H1 (cell line): Measurements from ENCODE around the gene DYNC2I2. TPM values are rescaled to one million over a fixed set of nuclear protein-coding genes. Genes with fewer than 3 reads are reported as not detected.

Experiments used
- CTCF ChIA-PET: fragments of 300-600 bp; sonication (Branson Sonifier 250); formaldehyde crosslinking; loops from one replicate; lab custom pipeline; 2021; ENCODE audit not compliant: partially characterized antibody; lab: Charles Lee
- POLR2A ChIA-PET: fragments of 300-600 bp; sonication (Branson Sonifier 250); formaldehyde crosslinking; loops from one replicate; lab custom pipeline; 2021; ENCODE audit warnings: inconsistent platforms; ENCODE audit not compliant: partially characterized antibody; lab: Charles Lee
- DNase-seq, 2 experiments: peaks; one replicate each; pipeline versions ENCODE4 v3.0.0 to v3.0.0-alpha.2; 2010 to 2022; ENCODE audit warnings: low spot score in 2 of 2, low read depth in 1 of 2, mixed read lengths in 1 of 2
- FAIRE-seq: peaks from 2 replicates; lab custom pipeline; 2011; peaks lifted over from hg19 to GRCh38; lab: Jason Lieb, UNC
- H2AFZ ChIP-seq: 2 replicates; pipeline ENCODE4 v1.8.1; 2012; ENCODE audit warnings: low read length, inconsistent platforms
- H2AK5ac ChIP-seq: 2 replicates; pipeline ENCODE4 v1.6.1; 2013; ENCODE audit warnings: low read depth, low read length
- H2BK120ac ChIP-seq: replicated peaks from 2 replicates; pipeline ENCODE3; 2013; ENCODE audit warnings: low read depth, low read length, inconsistent platforms
- H2BK12ac ChIP-seq: 2 replicates; pipeline ENCODE4 v1.6.1; 2013; ENCODE audit warnings: low read depth, low read length
- H2BK15ac ChIP-seq: 2 replicates; pipeline ENCODE4 v1.6.1; 2013; ENCODE audit warnings: low read length
- H2BK20ac ChIP-seq: 2 replicates; pipeline ENCODE4 v1.6.1; 2013; ENCODE audit warnings: low read length
- H2BK5ac ChIP-seq: 2 replicates; pipeline ENCODE4 v1.6.1; 2013; ENCODE audit warnings: low read depth, low read length
- H3K14ac ChIP-seq: 2 replicates; pipeline ENCODE4 v1.6.1; 2013; ENCODE audit warnings: inconsistent platforms; ENCODE audit not compliant: insufficient read length
- H3K18ac ChIP-seq: 2 replicates; pipeline ENCODE4 v1.6.1; 2013; ENCODE audit warnings: low read length; ENCODE audit errors: extremely low read depth
- H3K23ac ChIP-seq: 2 replicates; pipeline ENCODE4 v1.6.1; 2013; ENCODE audit warnings: inconsistent platforms; ENCODE audit not compliant: insufficient read length
- H3K23me2 ChIP-seq: 2 replicates; pipeline ENCODE4 v1.6.1; 2013; ENCODE audit warnings: low read depth, low read length
- H3K27ac ChIP-seq: 2 replicates; pipeline ENCODE4 v1.6.1; 2011; ENCODE audit warnings: low read depth, low read length, inconsistent platforms
- H3K27me3 ChIP-seq, 4 experiments: replicated peaks in 1 of 4; 1 replicate in 1 of 4; 2 replicates in 3 of 4; pipeline versions ENCODE4 v1.6.1 to v1.8.1; 2011 to 2013; ENCODE audit warnings: low read length in 3 of 4, mild to moderate bottlenecking in 3 of 4, inconsistent platforms in 2 of 4, mixed read lengths in 2 of 4, moderate library complexity in 1 of 4; ENCODE audit not compliant: control insufficient read depth in 3 of 4, insufficient read depth in 3 of 4; ENCODE audit errors: extremely low read depth in 1 of 4
- H3K36me3 ChIP-seq, 4 experiments: 2 replicates each; pipeline versions ENCODE4 v1.6.1 to v1.8.1; 2011 to 2013; ENCODE audit warnings: mild to moderate bottlenecking in 4 of 4, low read length in 3 of 4, moderate library complexity in 2 of 4, control low read depth in 1 of 4, inconsistent platforms in 1 of 4; ENCODE audit not compliant: insufficient read depth in 4 of 4, control insufficient read depth in 2 of 4
- H3K4ac ChIP-seq: replicated peaks from 2 replicates; pipeline ENCODE3; 2013; ENCODE audit warnings: low read length, low read depth, mixed read lengths, inconsistent platforms; ENCODE audit not compliant: insufficient read length
- H3K4me1 ChIP-seq, 4 experiments: replicated peaks in 1 of 4; 1 replicate in 1 of 4; 2 replicates in 3 of 4; pipeline versions ENCODE4 v1.6.1 to v1.8.1; 2011 to 2013; ENCODE audit warnings: low read length in 3 of 4, inconsistent platforms in 2 of 4, mixed read lengths in 1 of 4; ENCODE audit not compliant: insufficient read depth in 4 of 4, control insufficient read depth in 3 of 4
- H3K4me2 ChIP-seq, 2 experiments: 2 replicates each; pipeline versions ENCODE4 v1.6.1 to v1.8.1; 2011 to 2013; ENCODE audit warnings: low read depth in 2 of 2, low read length in 2 of 2, control low read depth in 1 of 2, inconsistent platforms in 1 of 2, mild to moderate bottlenecking in 1 of 2; ENCODE audit not compliant: insufficient read depth in 1 of 2
- H3K4me3 ChIP-seq, 4 experiments: fragments of 200-600, 300-600 bp in 1 of 4; sonication (generic), shearing (Covaris generic), sonication (Bioruptor Twin) in 1 of 4; 2 replicates each; pipeline versions ENCODE4 v1.5.1 to v1.8.1; 2011 to 2016; ENCODE audit warnings: low read length in 4 of 4, low read depth in 3 of 4, control low read depth in 2 of 4, inconsistent platforms in 2 of 4, mild to moderate bottlenecking in 2 of 4, mixed read lengths in 1 of 4, moderate library complexity in 1 of 4; ENCODE audit not compliant: insufficient read depth in 2 of 4; ENCODE audit errors: extremely low read depth in 1 of 4
- H3K56ac ChIP-seq: replicated peaks from 2 replicates; pipeline ENCODE3; 2013; ENCODE audit warnings: low read depth, mild to moderate bottlenecking, mixed read lengths, low read length, inconsistent platforms; ENCODE audit not compliant: insufficient read length
- H3K79me1 ChIP-seq: 2 replicates; pipeline ENCODE4 v1.6.1; 2013; ENCODE audit warnings: low read depth, low read length, control low read depth
- H3K79me2 ChIP-seq, 2 experiments: 2 replicates each; pipeline versions ENCODE4 v1.6.1 to v1.8.1; 2012 to 2013; ENCODE audit warnings: low read length in 2 of 2, mild to moderate bottlenecking in 2 of 2, inconsistent platforms in 1 of 2; ENCODE audit not compliant: insufficient read depth in 2 of 2, control insufficient read depth in 1 of 2
- H3K9ac ChIP-seq, 4 experiments: replicated peaks in 1 of 4; 1 replicate in 1 of 4; 2 replicates in 3 of 4; pipeline versions ENCODE4 v1.6.1 to v1.8.1; 2011 to 2013; ENCODE audit warnings: low read depth in 3 of 4, low read length in 3 of 4, control low read depth in 2 of 4, mild to moderate bottlenecking in 2 of 4, moderate library complexity in 2 of 4, inconsistent platforms in 1 of 4; ENCODE audit errors: extremely low read depth in 1 of 4
- H3K9me3 ChIP-seq, 2 experiments: 2 replicates each; pipeline versions ENCODE4 v1.6.1 to v1.8.1; 2012 to 2013; ENCODE audit warnings: mild to moderate bottlenecking in 2 of 2, moderate library complexity in 2 of 2, control low read depth in 1 of 2, inconsistent platforms in 1 of 2, low read depth in 1 of 2, low read length in 1 of 2, mixed read lengths in 1 of 2; ENCODE audit not compliant: insufficient read depth in 2 of 2
- H4K20me1 ChIP-seq, 2 experiments: replicated peaks in 1 of 2; 2 replicates each; pipeline versions ENCODE3 to v1.8.1; 2011 to 2013; ENCODE audit warnings: inconsistent platforms in 2 of 2, low read length in 2 of 2, mild to moderate bottlenecking in 1 of 2; ENCODE audit not compliant: insufficient read depth in 2 of 2, control insufficient read depth in 1 of 2
- H4K5ac ChIP-seq: 2 replicates; pipeline ENCODE4 v1.6.1; 2013; ENCODE audit warnings: low read length, low read depth, mixed read lengths, inconsistent platforms; ENCODE audit not compliant: insufficient read length
- H4K8ac ChIP-seq: 2 replicates; pipeline ENCODE4 v1.8.0; 2013; ENCODE audit warnings: mild to moderate bottlenecking, moderate library complexity, low read length, inconsistent platforms; ENCODE audit not compliant: insufficient read depth; ENCODE audit errors: extremely low read depth
- H4K91ac ChIP-seq: replicated peaks from 2 replicates; pipeline ENCODE3; 2013; ENCODE audit warnings: low read length, mixed read lengths, inconsistent platforms; ENCODE audit not compliant: insufficient read length
- BACH1 ChIP-seq: IDR thresholded peaks from 2 replicates; pipeline ENCODE4 v1.6.1; 2012; ENCODE audit warnings: low read length, improper control_type of control experiment
- CEBPB ChIP-seq: IDR thresholded peaks from 2 replicates; pipeline ENCODE4 v1.6.1; 2012; ENCODE audit warnings: low read depth, low read length
- EZH2 ChIP-seq: fragments of 200-600 bp; sonication (generic); IDR thresholded peaks from 2 replicates; pipeline ENCODE4 v1.7.1; 2012; ENCODE audit warnings: low read depth, mild to moderate bottlenecking, moderate library complexity, low read length, inconsistent platforms; ENCODE audit not compliant: severe bottlenecking
- FOSL1 ChIP-seq: IDR thresholded peaks from 2 replicates; pipeline ENCODE4 v1.6.1; 2011; ENCODE audit warnings: mild to moderate bottlenecking, low read depth, low read length, moderate library complexity; ENCODE audit not compliant: insufficient read depth
- KDM4A ChIP-seq: IDR thresholded peaks from one replicate; pipeline ENCODE4 v1.7.1; 2012; ENCODE audit warnings: low read depth, mild to moderate bottlenecking, moderate library complexity, low read length, inconsistent platforms; ENCODE audit not compliant: severe bottlenecking
- PHF8 ChIP-seq: fragments of 200-600 bp; sonication (generic); conservative IDR thresholded peaks from 2 replicates; pipeline ENCODE4 v1.7.1; 2012; ENCODE audit warnings: low read depth, mild to moderate bottlenecking, inconsistent platforms, low read length, moderate library complexity
- RXRA ChIP-seq: IDR thresholded peaks from 2 replicates; pipeline ENCODE4 v1.6.1; 2011; ENCODE audit warnings: low read depth, mild to moderate bottlenecking, low read length, moderate library complexity; ENCODE audit not compliant: insufficient read depth
- SP4 ChIP-seq: IDR thresholded peaks from 2 replicates; pipeline ENCODE4 v1.6.1; 2012; ENCODE audit warnings: low read length, inconsistent platforms
- SUZ12 ChIP-seq: fragments of 200-600 bp; sonication (generic); IDR thresholded peaks from 2 replicates; pipeline ENCODE4 v1.6.1; 2012; ENCODE audit warnings: mild to moderate bottlenecking, inconsistent platforms, low read length, moderate library complexity, mixed read lengths
- ZNF274 ChIP-seq: IDR thresholded peaks from 2 replicates; pipeline ENCODE4 v1.7.0; 2012; ENCODE audit warnings: low read length, borderline replicate concordance; ENCODE audit errors: extremely low read depth
- WGBS, 2 experiments: shearing (Covaris generic) in 1 of 2; methylation state at CpG; one replicate each; pipeline versions ENCODE4 v1.1.6 to v1.1.7; 2013 to 2015; ENCODE audit warnings: low lambda C conversion rate in 2 of 2, mixed read lengths in 2 of 2, inconsistent platforms in 1 of 2, low coverage in 1 of 2, missing lambda C conversion rate in 1 of 2; ENCODE audit not compliant: insufficient replicate concordance in 2 of 2, insufficient coverage in 1 of 2, insufficient read length in 1 of 2; ENCODE audit errors: extremely low coverage in 1 of 2, missing lambda C conversion rate in 1 of 2; 5-methylcytosine and 5-hydroxymethylcytosine counted together
- polyA plus RNA-seq, 7 experiments: library from polyadenylated mRNA; depleted of rRNA in 3 of 7; stranded (reverse) in 5 of 7; unstranded in 2 of 7; fragments of >200 nt in 5 of 7; fragments of 200-250 nt in 2 of 7; gene quantifications; 1 replicate in 5 of 7; 2 replicates in 1 of 7; 4 replicates in 1 of 7; pipeline versions ENCODE4 v1.2.1 to v1.2.3, GENCODE V29; 2011 to 2013; ENCODE audit warnings: missing spikeins in 2 of 7, mixed read lengths in 2 of 7
- total RNA-seq: library from RNA; stranded (reverse); fragmentation: NEBNext Ultra II Directional; extraction: Animal tissue kit (Norgen Biotek cat#: 25700); gene quantifications from 2 replicates; pipeline ENCODE4 v1.2.1, GENCODE V29; 2021

Gene DYNC2I2
- total and polyA plus RNA-seq, 2 of the 8 experiments (the other 6 are each of a cell fraction or from before 2014, with no cell fraction given): 58.0 to 78.5 TPM

DNA sequence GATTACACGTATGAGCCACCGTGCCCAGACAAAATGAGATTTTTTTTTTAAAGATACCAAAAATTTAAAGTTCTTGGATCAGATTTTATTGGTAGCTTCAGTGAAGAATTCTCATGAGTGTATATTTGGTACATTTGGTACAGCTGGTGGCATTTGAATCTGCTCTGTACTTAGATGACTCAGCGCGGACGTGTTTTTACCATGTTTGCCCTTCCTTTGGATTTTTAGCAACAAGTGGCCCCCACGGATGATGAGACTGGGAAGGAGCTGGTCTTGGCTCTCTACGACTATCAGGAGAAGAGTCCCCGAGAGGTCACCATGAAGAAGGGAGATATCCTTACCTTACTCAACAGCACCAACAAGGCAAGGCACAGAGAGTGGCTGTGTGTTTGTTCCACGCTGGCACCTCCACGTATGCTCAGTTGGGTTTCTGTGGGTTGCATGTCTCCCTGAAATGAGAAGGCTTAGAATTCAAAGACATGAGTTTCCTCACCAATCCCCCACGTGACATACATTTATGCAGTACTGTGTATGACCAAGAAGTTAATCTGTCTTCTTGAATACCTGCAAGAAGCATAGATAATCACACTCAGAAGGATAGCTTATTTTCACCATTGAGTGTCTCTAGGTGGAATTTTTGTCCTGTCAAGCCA, 67.9 kb downstream of the DYNC2I2 start:
- Histone ChIP-seq H3K4me1 (no peaks in the 10 kb centered on the region), H4K91ac (no peak overlapping the region), H2BK15ac (no peak overlapping the region), H3K4me3 (no peak overlapping the region), H3K79me1 (no peaks in the 10 kb centered on the region), H3K4ac (no peak overlapping the region), H4K20me1 (peaks cover 2 to 5% of the 10 kb centered on the region in 2 experiments), H3K36me3 (peaks cover 36 to 82% (median 66%) of the 10 kb centered on the region in 4 experiments), H2AFZ (no peak overlapping the region), H3K56ac (no peak overlapping the region), H2BK5ac (no peak overlapping the region), H3K27me3 (no peaks in the 10 kb centered on the region), H2BK12ac (no peak overlapping the region), H3K9ac (no peak overlapping the region), H3K4me2 (no peak overlapping the region), H3K14ac (no peak overlapping the region), H2AK5ac (no peak overlapping the region), H3K23ac (no peak overlapping the region), H3K23me2 (no peaks in the 10 kb centered on the region), H3K9me3 (no peaks in the 10 kb centered on the region), H3K27ac (no peak overlapping the region), H3K18ac (no peak overlapping the region), H4K5ac (no peak overlapping the region), H3K79me2 (no peaks in the 10 kb centered on the region), H2BK20ac (no peak overlapping the region), H2BK120ac (no peak overlapping the region), H4K8ac (no peak overlapping the region)
- CTCF ChIA-PET: interaction anchor here (0.7 to 1.0 kb wide), 3 partner anchors 56 to 388 kb away, joined by 3 to 4 read pairs (median 3); no protein-coding TSS in a partner anchor
- POLR2A ChIA-PET: no interaction called here
- no peak for TF ChIP-seq EZH2
- no peak for TF ChIP-seq PHF8
- TF ChIP-seq ZNF274: no peak
- no peak for TF ChIP-seq SUZ12
- no peak for TF ChIP-seq FOSL1
- no peak for TF ChIP-seq KDM4A
- no peak for TF ChIP-seq RXRA
- TF ChIP-seq BACH1: no peak
- TF ChIP-seq SP4: no peak
- no peak for TF ChIP-seq CEBPB
- DNase-seq: no peak
- FAIRE-seq: no peak
- 97% methylated on average over 11 of the region's 11 CpGs; no CpG with 5 or more reads in 1 of the 2 experiments for WGBS, 2 experiments
